Measurements from ENCODE around the gene ATP1B2. TPM values are rescaled to one million over a fixed set of nuclear protein-coding genes. Genes with fewer than 3 reads are reported as not detected.
A peak's percentile ranks its signal among the peaks of the same experiment; 100 is the strongest.

Gene ATP1B2
- total and polyA plus RNA-seq, 9 of the 15 experiments (the other 6 are each of a cell fraction or from before 2014, with no cell fraction given): 0.23 to 6.0 (median 0.99) TPM

GRCh38 chr17:7687072-7687907 lies 36.6 kb downstream of the ATP1B2 start, which contains the start of gene TP53 (continued):
- TF ChIP-seq SMC3 (conservative IDR thresholded peaks at IDR 0.05; ENCODE audit: insufficient read depth, low read depth, low read length): no peak
- TF ChIP-seq POLR3A (IDR thresholded peaks at IDR 0.05; ENCODE audit: borderline replicate concordance, extremely low read depth, insufficient read depth, insufficient read length): no peak
- no peak for TF ChIP-seq COPS2 (conservative IDR thresholded peaks at IDR 0.05)
- no peak for TF ChIP-seq MCM5 (IDR thresholded peaks at IDR 0.05; ENCODE audit: low read depth)
- no peak for TF ChIP-seq SETDB1 (IDR thresholded peaks at IDR 0.05; ENCODE audit: low read length)
- TF ChIP-seq ATF7 (IDR thresholded peaks at IDR 0.05): no peak
- TF ChIP-seq, protein P1, sequence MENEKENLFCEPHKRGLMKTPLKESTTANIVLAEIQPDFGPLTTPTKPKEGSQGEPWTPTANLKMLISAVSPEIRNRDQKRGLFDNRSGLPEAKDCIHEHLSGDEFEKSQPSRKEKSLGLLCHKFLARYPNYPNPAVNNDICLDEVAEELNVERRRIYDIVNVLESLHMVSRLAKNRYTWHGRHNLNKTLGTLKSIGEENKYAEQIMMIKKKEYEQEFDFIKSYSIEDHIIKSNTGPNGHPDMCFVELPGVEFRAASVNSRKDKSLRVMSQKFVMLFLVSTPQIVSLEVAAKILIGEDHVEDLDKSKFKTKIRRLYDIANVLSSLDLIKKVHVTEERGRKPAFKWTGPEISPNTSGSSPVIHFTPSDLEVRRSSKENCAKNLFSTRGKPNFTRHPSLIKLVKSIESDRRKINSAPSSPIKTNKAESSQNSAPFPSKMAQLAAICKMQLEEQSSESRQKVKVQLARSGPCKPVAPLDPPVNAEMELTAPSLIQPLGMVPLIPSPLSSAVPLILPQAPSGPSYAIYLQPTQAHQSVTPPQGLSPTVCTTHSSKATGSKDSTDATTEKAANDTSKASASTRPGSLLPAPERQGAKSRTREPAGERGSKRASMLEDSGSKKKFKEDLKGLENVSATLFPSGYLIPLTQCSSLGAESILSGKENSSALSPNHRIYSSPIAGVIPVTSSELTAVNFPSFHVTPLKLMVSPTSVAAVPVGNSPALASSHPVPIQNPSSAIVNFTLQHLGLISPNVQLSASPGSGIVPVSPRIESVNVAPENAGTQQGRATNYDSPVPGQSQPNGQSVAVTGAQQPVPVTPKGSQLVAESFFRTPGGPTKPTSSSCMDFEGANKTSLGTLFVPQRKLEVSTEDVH (IDR thresholded peaks at IDR 0.05; ENCODE audit: low read depth, partially characterized antibody): peak; percentile 51
- TF ChIP-seq, protein P2, sequence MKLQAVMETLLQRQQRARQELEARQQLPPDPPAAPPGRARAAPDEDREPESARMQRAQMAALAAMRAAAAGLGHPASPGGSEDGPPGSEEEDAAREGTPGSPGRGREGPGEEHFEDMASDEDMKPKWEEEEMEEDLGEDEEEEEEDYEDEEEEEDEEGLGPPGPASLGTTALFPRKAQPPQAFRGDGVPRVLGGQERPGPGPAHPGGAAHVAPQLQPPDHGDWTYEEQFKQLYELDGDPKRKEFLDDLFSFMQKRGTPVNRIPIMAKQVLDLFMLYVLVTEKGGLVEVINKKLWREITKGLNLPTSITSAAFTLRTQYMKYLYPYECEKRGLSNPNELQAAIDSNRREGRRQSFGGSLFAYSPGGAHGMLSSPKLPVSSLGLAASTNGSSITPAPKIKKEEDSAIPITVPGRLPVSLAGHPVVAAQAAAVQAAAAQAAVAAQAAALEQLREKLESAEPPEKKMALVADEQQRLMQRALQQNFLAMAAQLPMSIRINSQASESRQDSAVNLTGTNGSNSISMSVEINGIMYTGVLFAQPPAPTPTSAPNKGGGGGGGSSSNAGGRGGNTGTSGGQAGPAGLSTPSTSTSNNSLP (IDR thresholded peaks at IDR 0.05; ENCODE audit: borderline replicate concordance, low read depth, low read length): no peak
- TF ChIP-seq BHLHE40 (IDR thresholded peaks at IDR 0.05; ENCODE audit: low read length): no peak
- no peak for TF ChIP-seq RBBP5 (IDR thresholded peaks at IDR 0.05; ENCODE audit: borderline replicate concordance, insufficient read depth, low read length, poor library complexity, severe bottlenecking)
- no peak for TF ChIP-seq ZNF347 (CRISPR knock-in tag; IDR thresholded peaks at IDR 0.05; ENCODE audit: low read depth)
- peak; percentile 56; the same call in 1 of the 2 replicates for TF ChIP-seq GABPB1 (CRISPR knock-in tag; IDR thresholded peaks at IDR 0.05)
- TF ChIP-seq PML (IDR thresholded peaks at IDR 0.05; ENCODE audit: low read length): peak; percentile 75
- TF ChIP-seq PRPF4 (IDR thresholded peaks at IDR 0.05; ENCODE audit: insufficient read depth, low read depth, low read length, poor library complexity, severe bottlenecking): no peak
- TF ChIP-seq POLR2AphosphoS5 (IDR thresholded peaks at IDR 0.05; ENCODE audit: control insufficient read depth, insufficient read depth, low read depth, low read length): peak; percentile 91
- TF ChIP-seq CREB1 (IDR thresholded peaks at IDR 0.05): no peak
- peak; percentile 48 for TF ChIP-seq CREB1 (CRISPR knock-in tag; IDR thresholded peaks at IDR 0.05)
- TF ChIP-seq NFIX (CRISPR knock-in tag; IDR thresholded peaks at IDR 0.05; ENCODE audit: low read depth): no peak
- TF ChIP-seq TAF15 (IDR thresholded peaks at IDR 0.05; ENCODE audit: low read depth, low read length): no peak
- no peak for TF ChIP-seq CHCHD3 (CRISPR knock-in tag; IDR thresholded peaks at IDR 0.05)
- no peak for TF ChIP-seq ILF3 (IDR thresholded peaks at IDR 0.05; ENCODE audit: borderline replicate concordance)
- TF ChIP-seq, protein P3, sequence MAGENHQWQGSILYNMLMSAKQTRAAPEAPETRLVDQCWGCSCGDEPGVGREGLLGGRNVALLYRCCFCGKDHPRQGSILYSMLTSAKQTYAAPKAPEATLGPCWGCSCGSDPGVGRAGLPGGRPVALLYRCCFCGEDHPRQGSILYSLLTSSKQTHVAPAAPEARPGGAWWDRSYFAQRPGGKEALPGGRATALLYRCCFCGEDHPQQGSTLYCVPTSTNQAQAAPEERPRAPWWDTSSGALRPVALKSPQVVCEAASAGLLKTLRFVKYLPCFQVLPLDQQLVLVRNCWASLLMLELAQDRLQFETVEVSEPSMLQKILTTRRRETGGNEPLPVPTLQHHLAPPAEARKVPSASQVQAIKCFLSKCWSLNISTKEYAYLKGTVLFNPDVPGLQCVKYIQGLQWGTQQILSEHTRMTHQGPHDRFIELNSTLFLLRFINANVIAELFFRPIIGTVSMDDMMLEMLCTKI (IDR thresholded peaks at IDR 0.05; ENCODE audit: partially characterized antibody): no peak
- no peak for TF ChIP-seq KLF6 (CRISPR knock-in tag; IDR thresholded peaks at IDR 0.05; ENCODE audit: borderline replicate concordance)
